Measurements from ENCODE around the gene MGAT5B.

DNA sequence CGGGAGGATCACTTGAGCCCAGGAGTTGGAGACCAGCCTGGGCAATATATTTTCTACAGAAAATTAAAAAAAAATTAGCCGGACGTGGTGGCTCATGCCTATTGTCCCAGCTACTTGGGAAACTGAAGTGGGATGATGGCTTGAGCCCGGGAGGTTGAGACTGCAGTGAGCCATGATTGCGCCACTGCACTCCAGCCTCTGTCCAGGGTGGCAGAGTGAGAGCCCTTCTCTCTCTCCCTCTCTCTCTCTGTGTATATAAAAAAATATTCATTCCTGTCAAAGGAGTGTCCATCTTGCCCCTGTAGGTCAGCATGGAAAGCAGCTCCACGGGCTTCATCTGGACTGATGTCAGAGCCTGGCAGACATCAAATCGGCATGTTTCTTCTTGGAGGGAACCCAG is 31.2 kb downstream of the MGAT5B start:
- no peak for TF ChIP-seq POLR2AphosphoS5 (IDR thresholded peaks at IDR 0.05; ENCODE audit: low read depth, low read length)
- no peak for TF ChIP-seq SIN3A (IDR thresholded peaks at IDR 0.05; ENCODE audit: borderline replicate concordance, insufficient read depth, low read length)

Measured in PFSK-1 (cell line).